Activated CD4-positive, alpha-beta memory T cell treated with anti-CD3 and anti-CD28 coated beads for 36 hours (primary cell): ENCODE measurements around the gene FGF2. TPM values are rescaled to one million over a fixed set of nuclear protein-coding genes. Genes with fewer than 3 reads are reported as not detected.
"Not testable (repeated sequence)": the region's sequence is repeated elsewhere in the genome, so short reads cannot be mapped to it uniquely, and the experiment has no call there.

Source experiments
- CTCF ChIA-PET: fragments of 350-600 bp; sonication (Branson Sonifier 250); formaldehyde crosslinking; loops from one replicate; lab custom pipeline; 2021; ENCODE audit warnings: antibody characterized with exemption, inconsistent platforms; lab: Charles Lee
- POLR2A ChIA-PET: fragments of 350-600 bp; sonication (Branson Sonifier 250); formaldehyde crosslinking; loops from one replicate; lab custom pipeline; 2021; ENCODE audit warnings: antibody characterized with exemption; lab: Charles Lee
- DNase-seq: peaks from one replicate; pipeline ENCODE4 v3.0.0-alpha.2; 2020
- H3K27ac Mint-ChIP-seq: one replicate; pipeline ENCODE4 v1.8.0; 2021; ENCODE audit warnings: mixed read lengths
- H3K27me3 Mint-ChIP-seq: one replicate; pipeline ENCODE4 v1.8.0; 2021; ENCODE audit warnings: mixed read lengths
- H3K36me3 Mint-ChIP-seq: one replicate; pipeline ENCODE4 v1.8.0; 2021; ENCODE audit warnings: mixed read lengths
- H3K4me1 Mint-ChIP-seq: one replicate; pipeline ENCODE4 v1.8.0; 2021; ENCODE audit warnings: low read depth, mixed read lengths
- H3K4me3 Mint-ChIP-seq: one replicate; pipeline ENCODE4 v1.8.0; 2021; ENCODE audit warnings: mild to moderate bottlenecking, mixed read lengths
- H3K9me3 Mint-ChIP-seq: one replicate; pipeline ENCODE4 v1.8.0; 2021; ENCODE audit warnings: mixed read lengths
- intact Hi-C: fragments of 100-400 bp; cut with micrococcal nuclease; formaldehyde crosslinking; loops from one replicate; pipeline ENCODE4 v1.15.1; 2023
- total RNA-seq, 2 experiments: library from RNA; stranded (reverse); gene quantifications; one replicate each; pipeline ENCODE4 v1.2.3, GENCODE V29; 2021

Gene FGF2
- total RNA-seq, 2 experiments from 2014 or later: 0.36 to 0.56 TPM

GRCh38 chr4:122793811-122794210, 32.8 kb upstream of the FGF2 start:
- H3K9me3 Mint-ChIP-seq: no peaks in the 10 kb centered on the region
- CTCF ChIA-PET: no interaction called here
- no peaks in the 10 kb centered on the region for H3K36me3 Mint-ChIP-seq
- no peak overlapping the region for H3K4me3 Mint-ChIP-seq
- H3K4me1 Mint-ChIP-seq: no peaks in the 10 kb centered on the region
- H3K27ac Mint-ChIP-seq: no peak overlapping the region
- no peak for DNase-seq
- POLR2A ChIA-PET: no interaction called here
- intact Hi-C loops: no loop called here
- H3K27me3 Mint-ChIP-seq: no peaks in the 10 kb centered on the region

DNA sequence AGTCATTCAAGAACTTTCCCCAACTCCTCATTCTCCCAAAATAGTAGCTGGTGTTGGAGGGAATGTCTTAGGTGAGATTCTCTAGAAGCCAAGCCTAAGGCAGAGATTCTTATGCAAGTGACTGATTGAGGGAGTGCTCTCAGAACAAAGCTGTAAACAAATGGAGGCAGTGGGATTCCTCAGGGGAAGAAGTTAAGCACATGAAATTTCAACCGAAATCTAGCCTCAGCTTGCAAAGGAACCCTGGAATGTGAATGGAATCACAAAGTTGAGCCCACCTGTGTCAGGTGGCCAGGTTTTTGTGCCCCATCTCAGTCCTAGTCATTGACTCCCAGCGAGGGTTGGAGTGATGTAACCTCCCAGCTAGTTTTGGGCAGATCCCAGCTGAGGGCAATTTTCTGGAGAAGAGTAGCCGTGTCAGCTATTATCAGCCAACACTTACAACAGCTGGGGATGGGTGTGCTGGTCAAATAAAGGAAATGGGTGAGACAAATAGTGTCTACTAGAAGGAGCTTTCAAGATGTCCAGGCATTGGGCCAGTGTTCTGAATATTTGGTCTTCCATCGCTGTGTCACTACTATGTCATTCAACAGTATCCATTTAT, 29.7 kb upstream of the FGF2 start:
- POLR2A ChIA-PET: no interaction called here
- H3K27ac Mint-ChIP-seq: no peak overlapping the region
- CTCF ChIA-PET: no interaction called here
- no peaks in the 10 kb centered on the region for H3K27me3 Mint-ChIP-seq
- intact Hi-C loops: no loop called here
- DNase-seq: no peak
- H3K4me3 Mint-ChIP-seq: no peak overlapping the region
- H3K4me1 Mint-ChIP-seq: no peaks in the 10 kb centered on the region
- H3K36me3 Mint-ChIP-seq: no peaks in the 10 kb centered on the region
- H3K9me3 Mint-ChIP-seq: no peaks in the 10 kb centered on the region

DNA sequence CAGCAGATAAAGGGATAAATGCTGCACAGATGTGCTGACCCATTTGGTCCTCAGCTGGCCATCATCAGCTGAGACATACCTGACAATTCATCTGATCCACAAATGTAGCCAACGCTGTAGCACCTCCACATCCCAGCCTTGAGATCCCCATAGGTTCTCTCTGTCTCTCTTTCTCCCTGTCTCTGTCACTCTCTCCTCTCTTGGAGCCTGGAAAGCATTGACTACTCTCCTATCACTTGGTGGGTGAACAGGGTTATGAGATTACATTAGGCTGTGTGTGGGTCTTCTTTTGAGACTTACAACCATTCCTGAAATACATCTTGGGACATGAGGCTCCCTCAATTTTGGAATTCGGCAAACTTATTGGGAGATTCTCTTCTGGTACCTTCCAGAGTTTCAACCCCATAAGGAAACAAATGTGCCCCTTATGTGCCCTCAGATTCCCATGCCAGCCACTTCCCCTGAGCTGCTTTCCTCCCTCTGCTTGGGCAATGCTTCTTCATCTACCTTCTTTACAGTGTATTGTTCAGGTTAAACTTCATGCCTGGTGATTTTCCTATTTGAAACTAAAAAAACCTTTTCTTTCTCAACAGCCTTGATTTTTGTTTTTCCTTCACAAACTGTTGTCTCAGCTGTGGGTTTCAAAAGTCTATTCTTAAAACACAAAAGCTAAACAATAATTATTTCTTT, 29.1 kb upstream of the FGF2 start:
- ChIA-PET POLR2A (no interaction called here), CTCF (interaction anchor here (0.7 to 1.1 kb wide), 2 partner anchors 39 to 133 kb away, joined by 3 to 4 read pairs; no protein-coding TSS in a partner anchor)
- no peak for DNase-seq
- intact Hi-C loops: no loop called here
- H3K4me1 Mint-ChIP-seq: no peaks in the 10 kb centered on the region
- no peaks in the 10 kb centered on the region for H3K27me3 Mint-ChIP-seq
- no peaks in the 10 kb centered on the region for H3K36me3 Mint-ChIP-seq
- no peak overlapping the region for H3K27ac Mint-ChIP-seq
- H3K4me3 Mint-ChIP-seq: no peak overlapping the region
- H3K9me3 Mint-ChIP-seq: no peaks in the 10 kb centered on the region

DNA sequence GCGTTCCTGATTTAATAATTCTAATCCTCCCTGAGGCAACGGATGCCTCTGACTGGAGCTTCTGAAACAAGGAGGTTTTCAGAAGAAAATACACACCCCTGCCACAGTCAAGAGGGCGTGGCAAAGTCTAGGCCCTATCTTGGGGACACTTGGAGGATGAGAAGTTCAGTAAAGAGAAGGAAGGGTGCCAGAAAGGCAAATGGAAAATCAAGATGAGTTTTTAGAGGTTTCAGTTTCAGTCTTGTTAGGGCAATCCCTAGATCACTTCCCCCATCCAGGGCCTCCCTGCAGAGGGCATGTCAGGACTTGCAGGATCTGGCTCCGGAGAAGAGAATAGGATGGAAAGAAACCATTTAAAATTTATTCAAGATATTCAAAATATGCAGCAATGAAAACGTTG, 28.5 kb upstream of the FGF2 start:
- intact Hi-C loops: no loop called here
- Mint-ChIP-seq H3K9me3 (no peaks in the 10 kb centered on the region), H3K27me3 (no peaks in the 10 kb centered on the region), H3K4me3 (no peak overlapping the region), H3K27ac (no peak overlapping the region), H3K4me1 (no peaks in the 10 kb centered on the region), H3K36me3 (no peaks in the 10 kb centered on the region)
- ChIA-PET CTCF (interaction anchor here (0.7 to 1.1 kb wide), 2 partner anchors 39 to 133 kb away, joined by 3 to 4 read pairs; no protein-coding TSS in a partner anchor), POLR2A (no interaction called here)
- DNase-seq: no peak

DNA sequence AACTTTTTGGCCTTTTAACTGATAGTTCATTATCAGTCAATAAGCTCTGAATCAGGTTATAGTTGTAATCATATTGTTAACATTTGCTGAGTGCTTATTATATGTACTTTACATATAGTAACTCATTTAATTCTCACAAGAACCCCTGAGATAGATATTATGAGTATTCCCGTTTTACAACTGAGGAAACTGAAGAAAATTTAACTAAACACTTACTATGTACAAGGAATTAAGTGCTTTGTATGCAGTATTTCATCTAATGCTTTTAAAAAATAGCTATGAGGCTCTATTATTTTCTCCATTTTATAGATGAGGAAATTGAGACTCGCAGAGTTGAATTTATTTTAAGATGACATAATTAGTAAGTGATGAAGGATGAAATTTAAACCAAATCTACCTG, 27.7 kb upstream of the FGF2 start:
- DNase-seq: no peak
- ChIA-PET POLR2A (no interaction called here), CTCF (no interaction called here)
- Mint-ChIP-seq H3K9me3 (no peaks in the 10 kb centered on the region), H3K27ac (no peak overlapping the region), H3K4me3 (no peak overlapping the region), H3K36me3 (no peaks in the 10 kb centered on the region), H3K27me3 (no peaks in the 10 kb centered on the region), H3K4me1 (no peaks in the 10 kb centered on the region)
- intact Hi-C loops: no loop called here

- Mint-ChIP-seq H3K4me1 (no peaks in the 10 kb centered on the region), H3K9me3 (no peaks in the 10 kb centered on the region), H3K36me3 (no peaks in the 10 kb centered on the region), H3K27ac (no peak overlapping the region), H3K4me3 (no peak overlapping the region), H3K27me3 (no peaks in the 10 kb centered on the region)
- ChIA-PET POLR2A (no interaction called here), CTCF (no interaction called here)
- intact Hi-C loops: no loop called here
- no peak for DNase-seq
Measured at GRCh38 chr4:122803788-122804208, 22.8 kb upstream of the FGF2 start.

DNA sequence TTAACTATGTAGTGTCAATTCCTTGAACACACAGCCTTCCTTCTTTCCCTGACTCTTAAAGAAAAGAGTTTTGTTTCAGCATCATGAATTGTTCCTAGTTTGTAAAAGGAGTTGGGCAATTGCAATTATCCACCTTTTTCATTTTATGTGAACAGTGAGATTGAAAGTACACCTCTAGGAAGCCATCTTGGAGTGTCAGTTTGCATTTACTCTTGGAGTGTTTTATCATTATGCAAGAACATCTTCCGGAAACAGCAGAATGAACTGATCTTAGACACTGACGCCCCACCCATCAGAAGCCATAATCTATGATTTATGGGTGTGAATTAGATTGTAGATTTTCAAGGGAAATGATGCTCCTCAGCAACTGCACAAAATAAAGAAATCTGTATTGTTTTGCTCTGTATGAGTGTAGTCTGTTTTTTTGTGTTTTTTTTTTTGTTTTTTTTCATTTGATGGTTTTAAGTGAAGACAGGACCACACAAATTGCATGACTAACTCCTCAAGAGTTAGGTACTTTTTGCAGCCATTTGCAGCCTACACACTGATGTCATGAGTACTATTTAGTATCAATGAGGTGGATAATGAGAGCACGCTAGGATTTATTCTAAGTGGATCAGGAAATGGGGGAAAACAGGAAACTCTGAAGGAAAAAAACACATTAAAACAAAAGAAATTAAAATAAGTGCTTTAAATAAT, 19.5 kb upstream of the FGF2 start:
- peaks cover 3% of the 10 kb centered on the region for H3K27me3 Mint-ChIP-seq
- no peak overlapping the region for H3K27ac Mint-ChIP-seq
- ChIA-PET CTCF (no interaction called here), POLR2A (no interaction called here)
- H3K36me3 Mint-ChIP-seq: no peaks in the 10 kb centered on the region
- no peaks in the 10 kb centered on the region for H3K9me3 Mint-ChIP-seq
- intact Hi-C loops: no loop called here
- no peak overlapping the region for H3K4me3 Mint-ChIP-seq
- DNase-seq: no peak
- H3K4me1 Mint-ChIP-seq: no peaks in the 10 kb centered on the region

- intact Hi-C loops: no loop called here
- H3K27ac Mint-ChIP-seq: no peak overlapping the region
- no peak for DNase-seq
- H3K4me1 Mint-ChIP-seq: peaks cover 7% of the 10 kb centered on the region
- peaks cover 6% of the 10 kb centered on the region for H3K27me3 Mint-ChIP-seq
- ChIA-PET POLR2A (no interaction called here), CTCF (no interaction called here)
- no peaks in the 10 kb centered on the region for H3K36me3 Mint-ChIP-seq
- H3K9me3 Mint-ChIP-seq: no peaks in the 10 kb centered on the region
- H3K4me3 Mint-ChIP-seq: no peak overlapping the region
Measured at GRCh38 chr4:122810669-122811068, 16.0 kb upstream of the FGF2 start.

- H3K36me3 Mint-ChIP-seq, H3K9me3 Mint-ChIP-seq, CTCF ChIA-PET, DNase-seq, POLR2A ChIA-PET, H3K4me3 Mint-ChIP-seq, intact Hi-C loops, H3K4me1 Mint-ChIP-seq, H3K27ac Mint-ChIP-seq: not testable (repeated sequence)
- H3K27me3 Mint-ChIP-seq: peaks cover 11% of the 10 kb centered on the region
Measured at GRCh38 chr4:122811781-122812180, 14.8 kb upstream of the FGF2 start.

- H3K4me1 Mint-ChIP-seq, DNase-seq, H3K4me3 Mint-ChIP-seq, H3K36me3 Mint-ChIP-seq, H3K9me3 Mint-ChIP-seq, POLR2A ChIA-PET, H3K27ac Mint-ChIP-seq, intact Hi-C loops: not testable (repeated sequence)
- CTCF ChIA-PET: interaction anchor here (0.7 kb wide), 1 partner anchor 55 kb away, joined by 4 read pairs; no protein-coding TSS in a partner anchor
- peaks cover 11% of the 10 kb centered on the region for H3K27me3 Mint-ChIP-seq
Measured at GRCh38 chr4:122812823-122813222, 13.8 kb upstream of the FGF2 start.

DNA sequence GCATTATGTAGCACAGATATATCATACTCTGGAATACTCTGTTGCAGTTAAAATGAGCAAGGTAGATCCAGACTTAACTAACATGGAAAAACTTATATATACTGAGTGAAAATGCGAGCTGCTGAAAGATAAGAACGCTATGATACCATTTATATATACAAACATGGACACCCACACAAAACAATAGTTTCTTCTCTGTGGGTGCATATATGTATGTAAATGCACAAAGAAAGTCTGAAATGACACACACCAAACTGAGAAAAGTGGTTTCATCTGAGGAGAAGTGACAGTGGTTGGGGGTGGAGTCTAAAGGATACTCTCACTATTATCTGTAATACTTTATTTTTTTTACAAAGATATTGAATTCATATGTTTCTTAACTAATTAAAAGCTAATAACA, 12.2 kb upstream of the FGF2 start:
- POLR2A ChIA-PET: interaction anchor here (0.7 kb wide), 2 partner anchors 13 to 182 kb away, joined by 3 to 4 read pairs; no protein-coding TSS in a partner anchor
- H3K4me1 Mint-ChIP-seq: peaks cover 7% of the 10 kb centered on the region
- CTCF ChIA-PET: no interaction called here
- H3K9me3 Mint-ChIP-seq: no peaks in the 10 kb centered on the region
- no peaks in the 10 kb centered on the region for H3K36me3 Mint-ChIP-seq
- peaks cover 13% of the 10 kb centered on the region for H3K27me3 Mint-ChIP-seq
- no peak overlapping the region for H3K4me3 Mint-ChIP-seq
- no peak overlapping the region for H3K27ac Mint-ChIP-seq
- no peak for DNase-seq
- intact Hi-C loops: loop anchor here (1.0 kb wide), 3 partner anchors 14 to 50 kb away; no protein-coding TSS in a partner anchor

DNA sequence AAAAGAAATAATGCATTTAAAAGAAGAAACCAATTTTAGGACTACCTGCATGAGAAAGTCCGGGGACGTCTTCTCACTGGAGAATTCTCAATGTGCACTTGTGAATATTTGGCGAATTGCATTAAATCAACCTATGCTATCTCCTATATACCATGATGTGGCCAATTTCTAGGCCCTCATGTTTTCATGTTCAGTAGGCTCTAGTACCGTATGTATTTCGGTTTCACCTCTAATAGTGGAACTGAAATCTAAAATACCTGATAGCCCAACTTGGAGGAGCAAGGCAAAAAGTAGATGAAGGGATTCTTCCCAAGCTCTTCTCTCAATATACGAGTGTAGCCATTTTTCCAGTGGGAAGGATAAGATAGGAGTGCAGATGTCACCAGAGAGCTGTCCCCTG, 11.4 kb upstream of the FGF2 start:
- intact Hi-C loops: no loop called here

More for the DNA sequence above, 11.4 kb upstream of the FGF2 start:
- Mint-ChIP-seq H3K4me1 (peaks cover 7% of the 10 kb centered on the region), H3K27me3 (peaks cover 19% of the 10 kb centered on the region), H3K27ac (no peak overlapping the region), H3K36me3 (no peaks in the 10 kb centered on the region), H3K4me3 (no peak overlapping the region), H3K9me3 (no peaks in the 10 kb centered on the region)
- CTCF ChIA-PET: no interaction called here
- no peak for DNase-seq
- POLR2A ChIA-PET: interaction anchor here (0.7 kb wide), 2 partner anchors 13 to 183 kb away, joined by 3 to 4 read pairs; no protein-coding TSS in a partner anchor
